ENCODE data around the gene CPLANE1.
"Not testable (repeated sequence)": the region's sequence is repeated elsewhere in the genome, so short reads cannot be mapped to it uniquely, and the experiment has no call there.

The CPLANE1 gene

GRCh38 chr5:37165761-37166160 lies 83.4 kb downstream of the CPLANE1 start:
- no peak for TF ChIP-seq CTCF (IDR thresholded peaks at IDR 0.05; ENCODE audit: poor library complexity, severe bottlenecking)
- Histone ChIP-seq H3K4me3 (ENCODE audit: severe bottlenecking) (no peak overlapping the region), H3K36me3 (ENCODE audit: low read depth) (peaks cover 74% of the 10 kb centered on the region), H3K9me3 (ENCODE audit: severe bottlenecking) (no peaks in the 10 kb centered on the region), H3K27ac (ENCODE audit: poor library complexity, severe bottlenecking) (no peak overlapping the region), H3K4me1 (ENCODE audit: insufficient read depth, poor library complexity, severe bottlenecking) (no peaks in the 10 kb centered on the region), H3K27me3 (ENCODE audit: insufficient read depth, poor library complexity, severe bottlenecking) (no peaks in the 10 kb centered on the region)
- no peak for ATAC-seq (ENCODE audit: low read depth)
- no peak for DNase-seq (ENCODE audit: low spot score)

- Histone ChIP-seq H3K27me3 (ENCODE audit: insufficient read depth, poor library complexity, severe bottlenecking) (no peaks in the 10 kb centered on the region), H3K9me3 (ENCODE audit: severe bottlenecking) (no peaks in the 10 kb centered on the region), H3K4me1 (ENCODE audit: insufficient read depth, poor library complexity, severe bottlenecking) (no peaks in the 10 kb centered on the region), H3K27ac (ENCODE audit: poor library complexity, severe bottlenecking) (no peak overlapping the region), H3K4me3 (ENCODE audit: severe bottlenecking) (no peak overlapping the region), H3K36me3 (ENCODE audit: low read depth) (peaks cover 41% of the 10 kb centered on the region)
- DNase-seq (ENCODE audit: low spot score) = no peak
- no peak for ATAC-seq (ENCODE audit: low read depth)
- no peak for TF ChIP-seq CTCF (IDR thresholded peaks at IDR 0.05; ENCODE audit: poor library complexity, severe bottlenecking)
Observed at GRCh38 chr5:37153661-37154060, 95.5 kb downstream of the CPLANE1 start.

GRCh38 chr5:37146896-37147295 lies 102.3 kb downstream of the CPLANE1 start:
- peaks cover 27% of the 10 kb centered on the region for H3K36me3 ChIP-seq (ENCODE audit: low read depth)
- H3K27me3 ChIP-seq (ENCODE audit: insufficient read depth, poor library complexity, severe bottlenecking) = no peaks in the 10 kb centered on the region
- DNase-seq (ENCODE audit: low spot score) (no peak), ATAC-seq (ENCODE audit: low read depth) (no peak)
- no peak for TF ChIP-seq CTCF (IDR thresholded peaks at IDR 0.05; ENCODE audit: poor library complexity, severe bottlenecking)
- H3K27ac ChIP-seq (ENCODE audit: poor library complexity, severe bottlenecking) = no peak overlapping the region
- peaks cover 3% of the 10 kb centered on the region for H3K4me1 ChIP-seq (ENCODE audit: insufficient read depth, poor library complexity, severe bottlenecking)
- no peaks in the 10 kb centered on the region for H3K9me3 ChIP-seq (ENCODE audit: severe bottlenecking)
- H3K4me3 ChIP-seq (ENCODE audit: severe bottlenecking) = no peak overlapping the region

- no peak for TF ChIP-seq CTCF (IDR thresholded peaks at IDR 0.05; ENCODE audit: poor library complexity, severe bottlenecking)
- DNase-seq (ENCODE audit: low spot score) (no peak), ATAC-seq (ENCODE audit: low read depth) (no peak)
- peaks cover 56% of the 10 kb centered on the region for H3K36me3 ChIP-seq (ENCODE audit: low read depth)
- H3K27me3 ChIP-seq (ENCODE audit: insufficient read depth, poor library complexity, severe bottlenecking) = no peaks in the 10 kb centered on the region
- H3K4me3 ChIP-seq (ENCODE audit: severe bottlenecking) = no peak overlapping the region
- no peaks in the 10 kb centered on the region for H3K4me1 ChIP-seq (ENCODE audit: insufficient read depth, poor library complexity, severe bottlenecking)
- H3K9me3 ChIP-seq (ENCODE audit: severe bottlenecking) = no peaks in the 10 kb centered on the region
- no peak overlapping the region for H3K27ac ChIP-seq (ENCODE audit: poor library complexity, severe bottlenecking)
Observed at GRCh38 chr5:37136694-37137093, 112.5 kb downstream of the CPLANE1 start.

GRCh38 chr5:37135312-37135711 lies 113.9 kb downstream of the CPLANE1 start:
- H3K4me1 ChIP-seq (ENCODE audit: insufficient read depth, poor library complexity, severe bottlenecking); H3K27me3 ChIP-seq (ENCODE audit: insufficient read depth, poor library complexity, severe bottlenecking); H3K4me3 ChIP-seq (ENCODE audit: severe bottlenecking); DNase-seq (ENCODE audit: low spot score); H3K9me3 ChIP-seq (ENCODE audit: severe bottlenecking); H3K27ac ChIP-seq (ENCODE audit: poor library complexity, severe bottlenecking); ATAC-seq (ENCODE audit: low read depth): not testable (repeated sequence)
- peaks cover 42% of the 10 kb centered on the region for H3K36me3 ChIP-seq (ENCODE audit: low read depth)

Measured in RWPE2 (cell line).